Inferior parietal cortex (tissue), 1 donor: ENCODE data around the gene TTC27.

Experiments used
- DNase-seq: peaks from one replicate; pipeline ENCODE4 v3.0.0-alpha.2; 2016; ENCODE audit errors: extremely low spot score

Gene TTC27

DNA sequence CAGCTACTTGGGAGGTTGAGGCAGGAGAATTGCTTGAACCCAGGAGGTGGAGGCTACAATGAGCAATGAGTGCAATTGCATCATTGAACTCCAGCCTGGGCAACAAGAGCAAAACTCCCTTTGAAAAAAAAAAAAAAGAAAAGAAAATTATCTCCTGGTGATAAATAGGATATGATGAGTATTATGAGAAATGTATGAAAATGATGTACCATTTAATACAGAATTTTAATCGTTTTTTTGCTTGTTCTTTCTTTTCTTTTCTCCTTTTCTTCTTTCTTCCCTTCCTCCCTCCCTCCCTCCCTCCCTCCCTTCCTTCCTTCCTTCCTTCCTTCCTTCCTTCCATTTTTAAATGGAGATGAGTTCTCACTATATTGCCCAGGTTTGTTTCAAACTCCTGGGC, 40.4 kb downstream of the TTC27 start:
- no peak for DNase-seq

- DNase-seq: no peak
Measured at GRCh38 chr2:32671885-32672533, 44.2 kb downstream of the TTC27 start.

GRCh38 chr2:32678825-32679224, 51.0 kb downstream of the TTC27 start:
- no peak for DNase-seq

DNA sequence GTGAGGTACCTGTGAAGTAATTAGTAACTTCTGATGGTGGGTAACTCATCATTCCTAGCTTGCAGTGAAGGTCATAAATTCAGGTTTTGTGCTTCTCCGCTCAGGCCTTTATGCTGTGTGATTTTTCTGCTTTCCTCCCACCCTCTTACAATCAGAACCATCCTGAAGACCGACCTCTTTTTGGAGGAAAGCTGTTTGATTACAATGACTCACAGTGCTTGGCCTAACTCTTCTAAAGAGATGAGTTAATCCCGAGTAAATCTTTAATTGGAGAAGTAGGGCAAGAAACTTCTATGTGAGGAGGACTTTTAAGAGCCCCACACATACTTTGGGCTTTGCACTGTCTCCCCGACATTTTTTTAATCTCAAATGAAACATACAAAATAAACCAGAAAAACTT, 53.1 kb downstream of the TTC27 start:
- no peak for DNase-seq

GRCh38 chr2:32683520-32684086, 55.8 kb downstream of the TTC27 start:
- DNase-seq: no peak

DNA sequence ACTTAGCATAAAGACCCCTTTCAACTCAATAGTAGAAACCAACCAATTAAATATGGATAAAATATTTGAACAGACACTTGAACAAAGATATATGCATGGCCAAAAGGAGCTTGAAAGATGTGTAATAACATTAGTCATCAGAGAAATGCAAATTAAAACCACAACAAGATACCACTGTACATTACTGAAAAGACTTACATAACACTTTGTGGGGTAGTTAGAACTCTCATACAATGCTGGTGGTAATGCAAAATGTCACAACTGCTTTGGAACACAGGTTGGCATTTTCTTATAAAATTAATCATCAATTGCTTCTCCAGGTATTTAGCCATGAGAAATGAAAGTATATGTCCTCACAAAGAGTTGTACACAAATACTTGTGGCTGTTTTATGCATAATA, 60.7 kb downstream of the TTC27 start:
- no peak for DNase-seq

DNA sequence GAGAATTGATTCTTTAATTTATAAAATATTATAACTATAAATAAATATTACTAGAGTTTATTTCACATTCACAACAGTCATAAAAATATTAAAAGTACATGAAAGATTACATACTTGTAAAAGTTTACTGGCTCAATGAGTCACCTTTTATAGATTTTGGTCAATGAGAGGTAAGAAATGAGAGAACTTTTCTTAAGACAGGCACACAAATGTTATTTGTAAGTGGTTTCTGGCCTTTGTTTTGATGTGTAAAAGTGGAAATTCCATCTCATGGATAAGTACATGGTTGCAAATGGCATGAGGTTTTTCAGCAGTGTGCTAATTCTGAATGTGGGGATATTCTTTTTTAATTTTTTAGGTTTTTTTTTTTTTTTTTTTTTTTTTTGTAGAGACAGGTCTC, 63.8 kb downstream of the TTC27 start:
- no peak for DNase-seq

DNA sequence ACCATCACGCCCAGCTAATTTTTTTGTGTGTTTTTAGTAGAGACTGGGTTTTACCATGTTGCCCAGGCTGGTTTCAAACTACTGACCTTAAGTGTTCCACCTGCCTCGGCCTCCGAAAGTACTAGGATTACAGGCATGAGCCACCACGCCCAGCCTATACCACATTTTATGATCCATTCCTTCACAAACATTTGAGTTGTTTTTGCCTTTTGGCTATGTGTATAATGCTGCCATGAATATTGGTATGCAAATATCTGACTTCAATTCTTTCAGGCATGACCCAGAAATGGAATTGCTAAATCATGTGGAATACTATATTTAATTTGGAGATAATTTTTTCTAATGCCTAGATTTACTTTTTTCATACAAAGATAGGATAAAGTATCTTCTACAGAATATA, 68.6 kb downstream of the TTC27 start:
- no peak for DNase-seq

- no peak for DNase-seq
Measured at GRCh38 chr2:32697156-32697555, 69.3 kb downstream of the TTC27 start.

DNA sequence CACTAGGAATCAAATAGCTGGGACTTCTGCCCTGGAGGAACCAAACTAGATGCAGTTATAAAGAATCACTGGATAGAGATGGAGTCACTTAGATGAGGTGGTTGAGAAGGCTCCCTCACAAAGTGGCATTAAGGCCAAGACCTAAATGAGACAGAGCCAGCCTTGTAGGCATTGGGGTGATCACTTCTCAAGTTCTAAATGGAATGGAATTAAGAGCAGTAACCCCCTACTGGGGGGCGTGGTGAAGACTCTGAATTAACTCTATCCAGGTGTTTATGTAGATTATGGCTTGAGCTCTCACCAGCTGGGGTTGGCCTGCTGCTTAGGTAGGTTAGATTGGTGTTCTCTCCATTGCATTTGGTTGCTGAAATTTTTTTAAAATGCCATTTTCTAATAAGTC, 71.3 kb downstream of the TTC27 start:
- DNase-seq: no peak

DNA sequence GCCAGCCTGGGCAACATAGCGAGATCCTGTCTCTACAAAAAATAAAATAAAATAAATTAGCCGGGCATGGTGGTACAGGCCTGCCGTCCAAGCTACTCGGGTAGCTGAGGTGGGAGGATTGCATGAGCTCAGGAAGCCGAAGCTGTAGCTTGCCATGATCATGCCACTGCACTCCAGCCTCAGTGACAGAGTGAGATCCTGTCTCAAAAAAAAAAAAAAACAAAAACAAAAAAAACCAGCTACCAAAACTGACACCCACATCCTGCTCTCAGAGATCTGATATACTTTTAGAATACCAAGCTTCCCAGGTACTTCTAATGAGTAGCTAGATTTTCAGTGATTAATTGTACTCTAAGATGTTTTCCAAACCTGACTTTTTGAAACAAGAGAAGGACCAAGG, 74.0 kb downstream of the TTC27 start:
- no peak for DNase-seq

- no peak for DNase-seq
Measured at GRCh38 chr2:32702303-32703064, 74.6 kb downstream of the TTC27 start.

DNA sequence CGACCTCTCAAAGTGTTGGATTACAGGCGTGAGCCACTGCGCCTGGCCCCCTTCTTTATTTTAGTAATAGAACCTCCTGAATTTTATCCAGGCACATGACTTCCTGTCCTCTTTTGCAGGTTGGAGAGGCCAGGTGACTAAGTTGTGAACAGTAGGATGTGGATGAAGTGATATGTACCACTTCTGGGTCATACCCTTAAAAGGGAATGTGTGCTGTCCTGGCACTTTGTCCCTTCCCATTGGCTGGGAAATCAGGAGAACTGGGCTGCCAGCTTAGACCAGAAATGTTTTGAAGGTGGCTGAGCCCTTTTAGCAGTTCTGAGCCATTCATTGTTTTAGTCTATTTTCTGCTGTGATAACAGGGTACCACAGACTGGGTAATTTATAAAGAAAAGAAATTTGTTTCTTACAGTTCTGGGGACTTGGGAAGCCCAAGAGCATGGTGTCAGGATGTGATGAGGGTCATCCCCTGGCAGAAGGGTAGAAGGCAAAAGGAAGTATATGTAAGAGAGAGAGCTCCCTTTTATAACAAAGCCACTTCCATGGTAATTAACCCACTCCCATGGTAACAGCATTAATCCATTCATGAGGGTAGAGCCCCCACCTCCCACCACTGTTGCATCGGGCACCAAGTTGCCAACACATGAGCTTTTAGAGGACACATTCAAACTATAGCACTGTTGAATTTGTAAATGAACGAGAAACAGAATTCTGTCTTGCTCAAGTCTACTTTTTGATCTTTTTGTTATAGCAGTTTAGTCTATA, 79.1 kb downstream of the TTC27 start:
- no peak for DNase-seq

DNA sequence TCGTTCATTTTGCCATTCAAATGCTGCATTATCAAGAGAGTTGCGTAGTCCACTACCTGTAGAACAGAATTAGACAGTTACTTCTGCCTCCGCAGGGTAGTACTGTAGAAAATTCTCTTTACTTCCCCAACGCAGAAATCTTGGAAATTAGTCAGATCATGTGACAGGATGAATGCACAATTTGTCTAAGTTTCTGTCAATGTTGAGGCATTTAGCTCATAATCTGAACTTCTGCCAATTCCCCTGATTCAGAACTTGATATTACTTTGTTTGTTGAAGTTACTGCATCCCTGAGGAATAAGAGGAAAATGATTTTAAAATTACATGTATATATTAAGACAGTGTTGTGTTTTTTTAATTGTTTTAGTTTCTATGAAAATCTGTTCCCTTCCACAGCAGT, 83.4 kb downstream of the TTC27 start:
- peak; percentile 45 for DNase-seq

DNA sequence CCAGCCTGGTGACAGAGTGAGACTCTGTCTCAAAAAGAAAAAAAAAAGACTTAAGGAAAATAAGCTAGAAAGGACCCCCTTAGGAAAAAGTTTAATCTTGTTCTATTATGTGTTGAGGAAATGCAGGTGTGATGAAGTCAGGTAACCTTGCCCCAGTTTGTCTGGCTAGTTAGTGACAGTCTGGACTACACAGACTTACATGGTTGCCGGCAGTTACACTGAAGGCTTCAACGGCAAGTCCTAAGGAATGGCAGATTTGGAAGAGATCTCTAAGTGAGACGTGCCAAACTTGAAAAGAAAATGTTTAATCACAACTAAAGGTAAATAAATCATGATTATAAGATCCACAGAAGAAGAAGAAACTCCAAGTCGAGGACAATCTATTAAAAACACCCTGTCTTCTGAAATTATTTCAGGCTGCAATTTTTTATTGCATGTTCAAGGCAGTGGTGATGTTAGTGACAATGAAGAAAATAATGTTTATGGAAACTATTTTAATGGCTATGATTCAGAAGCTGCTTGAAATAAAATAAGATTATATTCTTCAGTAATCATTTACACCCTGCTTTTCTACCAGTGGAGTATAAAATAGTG, 84.2 kb downstream of the TTC27 start:
- no peak for DNase-seq

GRCh38 chr2:32712870-32713269, 85.0 kb downstream of the TTC27 start:
- no peak for DNase-seq

GRCh38 chr2:32714521-32714920, 86.7 kb downstream of the TTC27 start:
- DNase-seq: no peak

DNA sequence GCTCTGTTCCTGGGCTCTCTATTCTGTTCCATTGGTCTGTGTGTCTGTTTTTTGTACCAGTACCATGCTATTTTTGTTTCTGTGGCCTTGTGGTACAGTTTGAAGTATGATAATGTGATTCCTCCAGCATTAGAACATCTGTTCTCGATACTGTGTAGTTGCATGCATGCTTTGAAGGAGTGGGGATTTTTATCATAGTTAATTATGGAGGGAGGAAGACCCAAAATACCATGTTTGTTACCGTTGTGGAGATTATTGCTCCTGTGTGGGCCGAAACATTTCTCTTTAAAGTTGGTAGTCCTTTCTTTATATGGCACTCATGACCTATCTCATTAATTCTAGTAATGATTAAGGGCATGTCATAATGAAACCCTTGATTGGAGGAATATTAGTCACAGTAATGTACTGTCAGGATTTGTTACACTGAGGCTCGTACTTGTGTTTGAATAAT, 87.6 kb downstream of the TTC27 start:
- DNase-seq: no peak

DNA sequence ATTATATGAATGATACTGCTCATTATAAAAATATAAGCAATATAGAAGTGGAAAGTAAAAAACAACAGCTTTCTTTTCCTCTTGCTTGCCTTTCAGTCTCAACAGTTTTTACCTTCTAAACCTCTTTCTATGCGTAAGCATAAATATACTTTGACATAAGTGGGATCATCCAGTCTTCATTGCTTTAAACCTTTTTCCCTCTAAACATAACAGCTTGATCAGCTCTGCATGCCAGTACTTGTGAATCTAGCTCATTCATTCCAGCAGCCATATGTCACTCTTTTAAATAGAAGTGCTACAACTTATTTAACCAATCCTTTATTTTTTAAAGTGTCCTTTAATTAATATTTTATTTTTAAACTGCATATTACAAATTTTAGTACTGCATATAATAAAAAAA, 88.1 kb downstream of the TTC27 start:
- no peak for DNase-seq

DNA sequence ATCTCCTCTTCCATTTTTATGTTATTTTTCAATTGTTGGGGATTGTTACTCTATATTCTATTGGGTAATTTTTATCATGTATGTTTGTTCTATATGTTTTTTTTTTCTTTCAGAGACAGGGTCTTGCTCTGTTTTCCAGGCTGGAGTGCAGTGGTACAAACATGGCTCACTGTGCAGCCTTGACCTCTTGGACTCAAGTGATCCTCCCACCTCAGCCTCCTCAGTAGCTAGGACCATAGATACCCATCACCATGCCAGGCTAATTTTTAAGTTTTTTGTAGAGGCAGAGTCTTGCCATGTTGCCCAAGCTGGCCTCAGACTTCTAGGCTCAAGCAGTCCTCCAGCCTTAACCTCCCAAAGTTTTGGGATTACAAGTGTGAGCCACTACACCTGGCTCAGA, 88.7 kb downstream of the TTC27 start:
- DNase-seq: no peak

DNA sequence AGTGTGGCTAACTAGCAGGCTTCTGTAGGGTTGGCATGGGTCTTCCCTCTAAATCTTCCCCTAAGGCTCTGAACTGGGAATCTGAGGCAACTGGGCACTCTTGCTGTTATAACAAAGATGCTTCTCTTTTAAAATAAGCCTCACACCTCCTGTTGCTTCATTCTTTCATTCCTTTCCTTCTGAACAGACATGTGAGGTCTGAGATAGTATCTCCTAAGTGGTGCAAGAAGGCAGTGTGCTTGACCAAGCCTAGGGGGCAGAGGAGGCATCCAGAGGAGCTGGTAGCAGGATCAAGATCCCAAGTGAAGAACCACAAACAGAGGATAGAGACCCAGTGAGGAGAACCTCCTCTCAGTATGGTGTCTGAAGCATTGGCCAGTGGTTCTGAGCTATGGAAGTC, 90.9 kb downstream of the TTC27 start:
- DNase-seq: no peak

- DNase-seq: no peak
Measured at GRCh38 chr2:32719430-32719829, 91.6 kb downstream of the TTC27 start.
